NCI-H2081 treated with DMSO at 0.1 percent for 48 hours (cell line): ENCODE data around the gene ERC1.

Experiments used
- DNase-seq: peaks from one replicate; lab custom pipeline; 2025; lab: John Stamatoyannopoulos, UW

ERC1 gene

GRCh38 chr12:1445807-1446206 lies 454.8 kb downstream of the ERC1 start:
- DNase-seq = no peak

GRCh38 chr12:1448336-1448735 lies 457.3 kb downstream of the ERC1 start:
- no peak for DNase-seq

- no peak for DNase-seq
Observed at GRCh38 chr12:1453810-1454209, 462.8 kb downstream of the ERC1 start.

GRCh38 chr12:1456885-1457284 lies 465.9 kb downstream of the ERC1 start:
- no peak for DNase-seq

GRCh38 chr12:1457901-1458300 lies 466.9 kb downstream of the ERC1 start:
- no peak for DNase-seq

GRCh38 chr12:1459339-1459738 lies 468.3 kb downstream of the ERC1 start:
- DNase-seq = no peak

GRCh38 chr12:1463073-1463905 lies 472.3 kb downstream of the ERC1 start:
- DNase-seq = no peak

- DNase-seq = no peak
Observed at GRCh38 chr12:1464925-1465324, 473.9 kb downstream of the ERC1 start.

- DNase-seq = no peak
Observed at GRCh38 chr12:1465990-1466389, 475.0 kb downstream of the ERC1 start.

- no peak for DNase-seq
Observed at GRCh38 chr12:1466481-1467154, 475.6 kb downstream of the ERC1 start.

- no peak for DNase-seq
Observed at GRCh38 chr12:1467710-1468109, 476.7 kb downstream of the ERC1 start.

- DNase-seq = no peak
Observed at GRCh38 chr12:1469070-1469469, 478.0 kb downstream of the ERC1 start.

- no peak for DNase-seq
Observed at GRCh38 chr12:1470051-1470450, 479.0 kb downstream of the ERC1 start.

- no peak for DNase-seq
Observed at GRCh38 chr12:1471224-1471623, 480.2 kb downstream of the ERC1 start.

- no peak for DNase-seq
Observed at GRCh38 chr12:1473418-1473817, 482.4 kb downstream of the ERC1 start.

- DNase-seq = no peak
Observed at GRCh38 chr12:1474041-1474573, 483.1 kb downstream of the ERC1 start.

- DNase-seq = no peak
Observed at GRCh38 chr12:1474574-1475153, 483.6 kb downstream of the ERC1 start.

- no peak for DNase-seq
Observed at GRCh38 chr12:1479645-1480044, 488.6 kb downstream of the ERC1 start.

GRCh38 chr12:1481326-1481725 lies 490.3 kb downstream of the ERC1 start:
- no peak for DNase-seq

GRCh38 chr12:1481906-1482305 lies 490.9 kb downstream of the ERC1 start:
- no peak for DNase-seq

GRCh38 chr12:1488908-1489381 lies 497.9 kb downstream of the ERC1 start:
- no peak for DNase-seq

GRCh38 chr12:1491983-1492697 lies 501.1 kb downstream of the ERC1 start:
- DNase-seq = no peak
